Lower leg skin (tissue), 4 donors: ENCODE results near the gene SLC36A1. TPM values are rescaled to one million over a fixed set of nuclear protein-coding genes. Genes with fewer than 3 reads are reported as not detected.

Experiments used
- DNase-seq, 2 donors: peaks; one replicate each; pipeline ENCODE4 v3.0.0-alpha.2; 2019; ENCODE audit warnings: low spot score in 2 of 2
- H3K4me3 ChIP-seq: fragments of 200-600 bp; sonication (generic); 2 replicates; pipeline ENCODE4 v1.5.1; 2017; ENCODE audit warnings: mild to moderate bottlenecking, low read depth; ENCODE audit not compliant: poor library complexity, severe bottlenecking
- CTCF ChIP-seq, 3 donors: fragments of 450-650 bp; IDR thresholded peaks; one replicate each; pipeline ENCODE4 v1.5.1; 2016; ENCODE audit warnings: antibody characterized with exemption in 3 of 3, mild to moderate bottlenecking in 3 of 3, moderate library complexity in 2 of 3
- POLR2A ChIP-seq, 2 donors: fragments of 450-650 bp; IDR thresholded peaks; one replicate each; pipeline ENCODE4 v1.6.1; 2016 to 2017; ENCODE audit warnings: antibody characterized with exemption in 2 of 2, mild to moderate bottlenecking in 1 of 2, moderate library complexity in 1 of 2
- WGBS, 2 donors: methylation state at CpG; one replicate each; pipeline ENCODE4 v1.1.5; 2018; 5-methylcytosine and 5-hydroxymethylcytosine counted together
- intact Hi-C: fragments of 100-400 bp; cut with DNase I; formaldehyde crosslinking; loops from one replicate; pipeline ENCODE4 v1.15.0; 2023; ENCODE audit warnings: low total_unique reads
- total RNA-seq, 4 donors: library from RNA; depleted of rRNA; stranded (reverse); fragments of >200 nt; gene quantifications; one replicate each; pipeline ENCODE4 v1.1.0, GENCODE V29; 2016

The SLC36A1 gene
- total RNA-seq, 4 donors from 2014 or later: 4.8 to 7.0 (median 6.5) TPM

- TF ChIP-seq CTCF (IDR thresholded peaks at IDR 0.05) (no peak), POLR2A (IDR thresholded peaks at IDR 0.05) (no peak)
- 83 to 89% methylated on average over 4 of the region's 4 CpGs for WGBS, 2 donors
- intact Hi-C loops: no loop called here
- no peak overlapping the region for H3K4me3 ChIP-seq
- DNase-seq: no peak
Measured at GRCh38 chr5:151464101-151464500, 16.7 kb downstream of the SLC36A1 start.

GRCh38 chr5:151465476-151465875, 18.1 kb downstream of the SLC36A1 start:
- H3K4me3 ChIP-seq: no peak overlapping the region
- no peak for DNase-seq
- TF ChIP-seq CTCF (IDR thresholded peaks at IDR 0.05) (no peak), POLR2A (IDR thresholded peaks at IDR 0.05) (no peak)
- intact Hi-C loops: no loop called here
- 89 to 93% methylated on average over 4 of the region's 4 CpGs for WGBS, 2 donors

- no peak overlapping the region for H3K4me3 ChIP-seq
- no peak for DNase-seq
- intact Hi-C loops: no loop called here
- WGBS, 2 donors: 96 to 99% methylated on average over 8 of the region's 8 CpGs
- TF ChIP-seq CTCF (IDR thresholded peaks at IDR 0.05) (no peak), POLR2A (IDR thresholded peaks at IDR 0.05) (no peak)
Measured at GRCh38 chr5:151467576-151467975, 20.2 kb downstream of the SLC36A1 start.

DNA sequence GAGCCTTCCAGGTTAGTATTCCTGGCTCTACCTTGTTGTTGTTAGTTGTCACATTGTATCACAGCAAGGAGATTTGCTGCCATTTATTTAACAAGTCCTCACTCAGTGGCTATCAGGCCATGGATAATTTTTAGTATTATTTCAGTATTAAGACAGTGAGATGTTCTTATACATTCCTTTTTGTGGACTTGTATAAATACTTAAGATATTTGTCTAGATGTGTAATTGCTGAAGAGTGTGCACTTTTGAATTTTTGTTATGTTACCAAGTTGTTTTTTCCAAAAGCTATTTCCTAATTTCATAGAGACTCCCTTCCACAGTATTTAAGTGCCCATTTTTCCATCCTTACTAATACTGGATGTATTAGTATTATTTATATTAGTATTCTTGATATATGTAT, 22.0 kb downstream of the SLC36A1 start:
- no peak for TF ChIP-seq CTCF (IDR thresholded peaks at IDR 0.05)
- no peak for TF ChIP-seq POLR2A (IDR thresholded peaks at IDR 0.05)
- no peak overlapping the region for H3K4me3 ChIP-seq
- DNase-seq: no peak
- intact Hi-C loops: no loop called here

GRCh38 chr5:151469992-151470391, 22.6 kb downstream of the SLC36A1 start:
- intact Hi-C loops: no loop called here
- H3K4me3 ChIP-seq: no peak overlapping the region
- TF ChIP-seq CTCF (IDR thresholded peaks at IDR 0.05): no peak
- no peak for TF ChIP-seq POLR2A (IDR thresholded peaks at IDR 0.05)
- no peak for DNase-seq
- WGBS, 2 donors: 91 to 96% methylated on average over 3 of the region's 3 CpGs

- intact Hi-C loops: no loop called here
- TF ChIP-seq POLR2A (IDR thresholded peaks at IDR 0.05): no peak
- TF ChIP-seq CTCF (IDR thresholded peaks at IDR 0.05): no peak
- H3K4me3 ChIP-seq: no peak overlapping the region
- 84 to 92% methylated on average over 4 of the region's 4 CpGs for WGBS, 2 donors
- DNase-seq: no peak
Measured at GRCh38 chr5:151470439-151470838, 23.0 kb downstream of the SLC36A1 start.
